GM19468 (cell line): ENCODE measurements around the gene CSNK1E.
A peak's percentile ranks its signal among the peaks of the same experiment; 100 is the strongest.

Source experiments
- ATAC-seq: cut with Tn5 transposase; IDR thresholded peaks from one replicate; pipeline ENCODE4 v1.9.1; 2021; ENCODE audit warnings: mild to moderate bottlenecking, moderate library complexity, moderate number of reproducible peaks; ENCODE audit not compliant: unreplicated experiment; ENCODE audit errors: extremely low read depth

CSNK1E gene

DNA sequence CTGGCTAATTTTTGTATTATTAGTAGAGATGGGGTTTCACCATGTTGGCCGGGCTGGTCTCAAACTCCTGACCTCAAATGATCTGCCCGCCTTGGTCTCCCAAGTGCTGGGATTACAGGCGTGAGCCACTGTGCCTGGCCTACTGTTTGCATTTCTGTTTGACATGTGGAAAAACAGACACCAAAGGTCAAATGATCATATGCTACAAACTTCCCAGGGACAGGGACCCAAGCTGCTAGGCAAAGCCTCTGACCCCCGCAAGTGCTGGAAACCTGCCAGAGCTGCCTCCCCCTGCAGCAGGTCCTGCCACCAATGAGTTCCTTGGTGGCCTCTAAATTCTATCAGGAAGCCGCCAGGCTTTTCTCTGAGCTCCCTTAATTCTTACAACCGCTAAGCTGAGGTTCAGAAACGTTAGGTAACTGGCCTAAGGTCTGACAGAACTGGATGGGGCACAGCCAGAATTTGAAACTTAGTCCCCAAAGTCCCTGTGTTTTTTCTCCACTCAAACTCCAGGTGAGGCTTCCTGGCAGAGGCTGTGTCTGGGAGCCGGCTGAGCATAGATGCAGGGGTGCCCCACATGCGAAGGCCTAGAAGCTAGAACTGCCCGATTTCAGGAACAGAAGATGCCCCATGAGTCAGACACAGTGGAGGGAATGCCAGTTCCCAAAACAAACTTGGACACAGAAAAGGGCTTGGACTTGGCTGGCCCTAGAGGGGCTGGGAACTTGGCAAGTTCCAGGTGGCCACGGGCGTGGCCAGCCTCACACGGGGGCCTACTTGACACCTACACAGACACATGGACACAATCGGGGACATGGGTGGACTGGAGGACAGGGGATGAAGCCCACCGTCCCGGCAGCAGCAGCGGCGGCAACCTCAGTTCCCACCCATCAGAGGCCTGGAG is 7.4 kb downstream of the CSNK1E start:
- no peak for ATAC-seq

DNA sequence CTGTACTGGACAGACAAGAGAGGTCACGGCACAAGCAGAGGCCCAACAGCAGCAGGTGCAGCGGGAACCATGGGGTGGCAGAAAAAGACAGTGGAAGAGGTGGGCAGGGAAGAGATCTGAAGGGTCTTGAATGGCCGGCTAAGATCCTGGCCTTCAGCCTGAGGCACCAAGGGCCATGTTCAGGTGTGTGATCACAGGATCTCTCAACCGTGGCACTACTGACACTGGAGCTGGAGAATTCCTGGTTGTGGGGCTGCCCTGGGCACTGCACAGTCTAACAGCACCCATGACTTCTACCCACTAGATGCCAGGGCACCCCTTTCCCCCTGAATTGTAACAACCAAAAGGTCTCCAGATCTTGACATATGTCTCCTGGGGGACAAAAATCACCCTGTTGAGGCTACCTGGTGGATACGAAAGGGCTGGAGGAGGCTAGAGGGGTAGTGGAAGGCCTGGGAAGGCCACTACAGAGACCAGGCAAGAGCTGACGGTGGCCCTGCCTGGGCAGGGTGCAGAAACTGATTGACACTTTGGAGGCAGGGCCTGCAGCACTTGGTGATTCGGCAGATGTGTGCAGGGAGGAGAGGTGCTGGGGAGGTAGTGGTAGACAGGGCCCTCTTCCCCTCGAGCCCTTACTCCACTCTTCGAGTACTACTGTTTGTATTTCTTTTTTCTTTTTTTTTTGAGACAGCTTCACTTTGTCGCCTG is 8.3 kb downstream of the CSNK1E start:
- ATAC-seq = no peak

DNA sequence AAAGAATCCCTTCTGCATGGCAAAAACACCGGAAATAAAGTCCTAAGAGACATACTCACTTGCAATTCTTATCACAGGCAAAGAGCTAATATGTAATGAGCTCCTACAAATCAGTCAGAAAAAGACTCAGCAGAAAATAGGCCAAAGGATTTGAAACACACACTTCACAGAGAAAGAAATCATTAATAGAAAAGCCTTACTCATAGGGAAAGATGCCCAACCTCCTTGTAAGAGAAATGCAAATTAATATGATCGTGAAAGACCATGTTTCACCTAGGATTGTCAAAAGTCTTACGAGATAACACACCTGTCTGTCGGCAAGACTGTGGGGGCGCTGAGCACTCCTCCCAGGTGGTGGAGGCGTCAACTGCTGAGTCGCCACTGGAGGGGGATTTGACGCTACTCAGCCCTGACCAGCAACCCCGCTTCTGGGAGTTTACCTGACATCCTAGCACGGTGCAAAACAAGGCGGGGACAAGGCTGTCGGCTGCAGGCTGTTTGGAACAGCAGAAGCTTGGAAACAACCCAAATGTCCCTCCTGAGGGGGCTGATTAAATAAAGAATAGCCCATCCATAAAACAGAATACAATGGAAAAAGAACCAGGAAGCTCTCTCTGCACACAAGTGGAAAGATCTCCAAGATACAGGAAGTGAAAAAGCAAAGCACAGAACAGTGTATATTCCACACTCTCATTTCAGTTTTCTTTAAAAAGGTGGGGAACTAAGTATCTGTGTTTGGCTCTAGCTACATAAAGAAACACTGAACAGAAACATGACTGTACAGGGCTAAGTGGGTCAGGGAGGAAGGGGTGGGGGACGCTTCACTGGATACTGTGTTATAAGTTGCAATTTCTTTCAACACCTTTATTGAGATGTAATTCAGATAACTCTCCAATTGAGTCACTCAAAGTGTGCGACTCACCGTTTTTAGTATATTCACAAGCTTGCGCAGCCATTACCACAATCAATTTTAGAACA is 11.5 kb downstream of the CSNK1E start:
- ATAC-seq = peak; percentile 49

DNA sequence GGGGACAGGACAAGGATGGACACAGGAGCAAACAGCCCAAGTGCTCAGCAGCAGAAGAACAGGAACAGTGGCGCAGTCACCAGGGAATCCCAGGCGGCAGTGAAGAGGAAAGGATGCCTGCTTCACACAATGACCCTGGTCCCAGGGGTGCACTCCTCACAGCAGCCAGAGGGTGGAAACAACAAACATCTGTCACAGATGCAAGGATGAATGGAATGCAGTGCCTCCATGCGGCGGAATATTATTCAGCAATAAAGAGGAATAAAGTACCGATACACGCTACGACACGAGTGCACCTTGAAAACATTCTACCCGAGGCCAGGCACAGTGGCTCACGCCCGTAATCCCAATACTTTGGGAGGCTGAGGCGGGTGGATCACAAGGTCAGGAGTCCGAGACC is 12.7 kb downstream of the CSNK1E start:
- no peak for ATAC-seq

DNA sequence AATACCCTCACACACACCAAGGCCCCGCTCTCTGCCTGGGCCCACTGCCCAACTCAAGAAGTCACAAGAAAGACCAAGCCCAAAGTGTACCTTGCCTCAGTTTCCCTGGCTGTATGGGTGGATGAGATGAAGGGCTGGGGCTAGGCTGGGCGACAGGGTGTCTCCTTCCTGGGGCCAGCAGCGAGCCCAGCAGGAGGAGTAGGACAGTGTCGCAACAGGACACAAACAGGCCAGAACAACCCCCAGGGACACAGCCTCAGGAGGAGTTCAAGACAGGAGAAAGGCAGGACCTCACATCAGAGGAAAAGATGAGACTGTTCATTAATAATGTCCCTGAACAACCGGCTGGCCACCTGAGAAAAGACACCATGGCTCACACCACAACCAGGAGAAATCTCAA is 13.3 kb downstream of the CSNK1E start:
- ATAC-seq = no peak

DNA sequence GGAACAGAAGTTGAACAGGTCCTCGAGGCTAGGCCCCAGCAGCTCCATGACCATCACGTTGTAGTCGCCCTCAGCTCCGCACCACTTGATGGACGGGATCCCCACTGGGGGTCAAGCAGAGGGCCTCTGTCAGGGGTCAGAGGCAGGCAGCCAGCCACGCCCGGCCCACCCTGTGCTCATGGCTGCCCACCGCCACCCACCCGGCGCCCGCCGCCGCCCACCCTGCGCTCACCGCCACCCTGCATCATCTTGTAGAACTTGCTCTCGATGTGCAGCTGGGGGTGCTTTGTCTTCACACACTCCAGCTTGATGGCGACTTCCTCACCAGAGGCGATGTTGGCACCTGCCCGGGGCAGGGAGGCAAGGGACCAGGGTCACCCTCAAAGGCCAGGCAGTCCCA is 14.3 kb downstream of the CSNK1E start:
- ATAC-seq = no peak

DNA sequence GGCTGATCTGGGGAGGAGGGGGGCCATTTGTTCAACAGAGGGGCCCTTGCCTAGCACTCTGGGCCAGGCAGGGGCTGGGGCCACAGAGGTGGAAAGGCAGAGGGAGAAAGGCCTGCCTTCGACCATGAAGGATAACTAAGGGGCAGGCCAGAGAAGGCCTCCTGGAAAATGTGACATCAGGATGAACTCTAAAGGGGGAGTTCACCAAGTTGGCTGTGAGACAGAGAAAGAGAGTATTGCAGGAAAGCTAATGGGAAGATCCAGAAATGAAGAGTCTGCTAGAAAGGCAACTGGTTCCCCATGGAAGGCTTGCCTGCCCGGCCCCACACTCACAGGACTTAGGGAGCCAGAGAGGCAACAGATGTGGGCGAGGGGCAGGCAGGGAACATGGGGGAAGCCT is 16.3 kb downstream of the CSNK1E start:
- no peak for ATAC-seq

DNA sequence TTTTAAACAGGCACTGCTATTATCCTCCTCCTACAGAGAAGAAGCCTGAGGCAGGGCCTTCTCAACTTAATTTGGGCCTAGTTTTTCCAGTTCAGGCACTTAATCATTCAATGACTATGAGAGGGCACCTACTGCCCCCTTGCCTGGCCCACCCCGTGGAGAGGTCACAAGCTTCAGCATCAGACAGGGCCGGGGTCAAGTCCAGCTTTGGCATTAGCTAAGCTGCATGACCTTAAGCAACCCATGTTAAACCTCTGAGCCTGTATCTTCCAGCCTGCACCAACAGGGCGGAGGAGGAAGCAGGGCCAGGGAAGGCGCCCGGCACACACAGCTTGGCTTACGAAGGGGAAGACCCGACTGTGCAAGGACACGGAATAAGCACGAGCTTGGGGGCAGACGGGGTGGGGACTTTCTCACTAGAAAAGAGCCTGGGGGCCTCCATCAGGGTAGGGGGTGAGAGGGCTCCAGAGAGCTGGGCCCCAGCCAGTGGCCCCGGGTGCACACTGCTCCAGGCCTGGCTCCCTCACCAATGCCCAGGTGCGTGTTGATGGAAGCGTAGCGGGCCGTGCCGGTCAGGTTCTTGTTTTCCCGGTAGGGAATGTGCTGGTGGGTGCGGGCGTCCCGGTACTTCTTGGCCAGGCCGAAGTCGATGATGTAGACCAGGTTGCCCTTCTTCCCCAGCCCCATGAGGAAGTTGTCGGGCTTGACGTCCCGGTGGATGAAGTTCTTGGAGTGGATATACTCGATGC is 16.9 kb downstream of the CSNK1E start:
- ATAC-seq = no peak

DNA sequence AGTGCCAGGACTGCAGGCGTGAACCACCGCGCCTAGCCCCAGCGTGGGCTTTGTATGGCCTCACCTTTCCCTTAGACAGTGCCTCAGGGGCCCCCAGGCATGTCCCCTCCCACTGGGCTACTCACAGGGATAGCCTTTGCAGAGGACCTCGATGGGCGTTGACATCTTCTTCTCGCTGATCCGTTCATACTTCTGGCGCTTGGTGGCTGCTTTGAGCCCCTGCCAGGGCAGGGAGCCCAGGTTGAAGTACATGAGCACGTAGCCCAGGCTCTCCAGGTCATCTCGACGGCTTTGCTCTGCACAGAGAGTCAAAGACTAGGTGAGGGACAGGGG is 17.5 kb downstream of the CSNK1E start:
- no peak for ATAC-seq

DNA sequence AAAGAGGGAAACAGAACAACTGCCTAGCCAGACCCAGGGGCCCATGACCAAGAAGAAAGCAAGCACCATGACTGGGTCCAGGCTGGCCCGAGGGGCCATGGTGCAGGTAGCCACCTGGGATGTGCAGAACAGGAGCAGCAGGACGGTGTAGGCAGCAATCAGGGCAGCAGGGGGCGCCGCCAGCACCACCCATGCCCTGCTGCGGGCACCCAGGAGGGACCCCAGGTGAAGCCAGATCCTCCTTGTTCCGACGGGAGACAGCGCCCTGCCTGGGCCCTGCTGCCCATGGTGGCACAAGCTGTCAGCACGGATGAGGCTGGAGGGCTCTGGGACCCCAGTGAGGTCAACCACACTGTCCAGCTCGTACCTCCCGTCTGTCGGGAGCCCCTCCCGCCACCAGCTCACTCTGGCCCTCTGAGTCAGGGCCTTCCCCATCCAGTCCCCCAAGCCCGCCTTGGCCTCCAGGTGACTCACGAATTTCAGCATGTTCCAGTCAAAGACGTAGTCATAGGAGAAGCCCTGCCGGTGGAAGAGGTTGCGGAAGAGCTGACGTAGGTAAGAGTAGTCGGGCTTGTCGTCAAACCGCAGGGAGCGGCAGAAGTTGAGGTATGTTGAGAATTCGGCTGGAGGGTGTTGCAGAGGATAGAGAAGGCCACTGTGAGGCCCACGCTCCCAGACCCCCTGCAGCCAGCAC is 18.8 kb downstream of the CSNK1E start:
- ATAC-seq = no peak

DNA sequence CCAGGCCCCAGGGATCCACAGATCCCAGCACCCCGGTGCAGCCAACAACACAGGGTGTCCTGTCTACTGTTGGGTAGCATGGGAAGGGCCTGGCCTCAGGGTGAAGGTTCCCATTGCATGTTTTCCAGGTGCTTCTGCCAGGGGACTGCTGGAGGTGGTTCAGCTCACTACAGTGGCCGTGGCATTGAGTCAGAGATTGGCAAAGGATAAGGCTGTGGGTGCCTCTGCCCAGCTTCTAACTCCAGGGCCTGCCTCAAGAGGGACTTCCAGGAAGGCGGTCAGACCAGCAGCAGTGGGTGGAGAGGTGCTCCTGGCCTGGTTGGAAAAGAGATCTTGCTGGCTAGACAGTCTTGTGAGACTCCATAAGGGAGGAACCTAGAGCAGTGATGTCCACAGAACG is 20.9 kb downstream of the CSNK1E start:
- no peak for ATAC-seq

DNA sequence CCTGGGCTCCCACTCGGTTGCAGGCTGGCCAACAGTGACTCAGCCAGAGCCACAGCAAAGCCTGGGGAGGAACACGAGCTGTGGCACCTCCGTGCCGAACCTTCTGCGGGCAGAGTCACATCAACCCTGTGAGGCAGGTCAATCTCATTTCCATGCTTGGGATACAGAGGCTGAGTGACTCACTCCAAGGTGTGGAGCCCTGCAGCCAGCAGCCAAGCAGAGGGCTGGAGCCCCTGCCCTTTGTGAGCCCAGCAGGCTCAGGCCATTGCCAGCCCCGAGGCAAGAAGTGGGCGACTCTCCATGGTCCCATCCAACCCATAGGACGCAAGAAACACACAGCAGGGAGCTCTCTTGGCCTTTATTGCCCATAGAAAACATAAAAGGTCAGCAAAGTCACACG is 21.4 kb downstream of the CSNK1E start:
- ATAC-seq = no peak

DNA sequence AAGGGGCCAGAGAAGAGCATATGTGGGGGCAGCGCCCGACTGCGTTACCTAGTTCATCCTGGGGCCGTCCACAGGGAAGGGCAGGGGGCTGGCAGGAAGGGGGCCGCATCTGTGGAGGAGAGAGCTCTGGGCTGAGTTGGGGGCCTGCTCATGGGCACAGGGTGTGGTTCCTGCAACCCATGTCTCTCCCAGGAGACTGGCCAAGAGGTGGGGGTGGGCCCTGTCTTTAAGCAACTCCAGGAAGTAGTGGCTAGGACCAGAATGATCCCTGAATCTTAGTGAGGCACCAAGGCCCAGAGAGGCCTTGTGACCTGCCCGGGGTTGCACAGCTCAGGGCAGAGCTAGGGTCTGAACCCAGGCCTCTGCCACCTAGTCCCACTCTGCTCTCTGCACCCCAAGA is 21.9 kb downstream of the CSNK1E start:
- ATAC-seq = no peak

DNA sequence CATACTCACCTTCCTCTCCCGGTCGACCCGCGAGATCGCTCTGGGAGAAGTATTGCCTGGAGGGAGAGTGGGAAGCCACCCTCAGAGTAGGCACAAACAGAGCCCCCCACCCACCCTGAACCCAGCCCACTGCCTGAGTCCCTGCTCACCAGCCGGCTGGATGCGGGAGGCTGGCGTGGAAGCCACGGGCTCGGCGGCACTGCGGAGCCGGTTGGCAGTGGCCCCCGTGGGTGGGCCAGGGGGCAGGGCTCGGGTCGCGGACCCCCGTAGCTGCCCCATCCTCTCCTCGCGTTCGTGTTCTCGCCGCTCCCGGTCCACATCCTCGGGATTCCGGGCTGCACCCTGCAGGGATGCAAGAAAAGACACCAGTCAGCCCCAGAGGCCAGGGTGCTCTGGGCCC is 23.0 kb downstream of the CSNK1E start:
- no peak for ATAC-seq

DNA sequence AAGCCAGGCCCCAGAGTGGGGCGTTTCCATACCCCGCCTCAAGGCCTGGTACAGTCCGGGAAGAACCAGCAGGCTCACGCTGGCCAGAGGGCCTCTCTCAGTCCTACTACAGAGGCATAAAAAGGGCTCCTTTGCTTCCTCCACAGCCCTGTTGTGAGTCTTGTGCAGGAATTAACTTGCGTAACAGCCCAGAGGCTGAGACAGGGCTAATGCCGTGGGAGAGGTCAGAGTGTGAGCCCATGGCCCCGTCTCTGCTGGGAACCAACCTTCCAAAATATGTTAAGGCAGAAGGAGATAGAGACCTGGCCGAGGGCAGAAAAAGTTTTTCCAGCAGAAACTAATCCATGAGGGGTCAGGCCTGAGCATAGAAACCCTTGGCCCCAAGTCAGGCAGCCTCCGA is 24.5 kb downstream of the CSNK1E start:
- ATAC-seq = no peak

DNA sequence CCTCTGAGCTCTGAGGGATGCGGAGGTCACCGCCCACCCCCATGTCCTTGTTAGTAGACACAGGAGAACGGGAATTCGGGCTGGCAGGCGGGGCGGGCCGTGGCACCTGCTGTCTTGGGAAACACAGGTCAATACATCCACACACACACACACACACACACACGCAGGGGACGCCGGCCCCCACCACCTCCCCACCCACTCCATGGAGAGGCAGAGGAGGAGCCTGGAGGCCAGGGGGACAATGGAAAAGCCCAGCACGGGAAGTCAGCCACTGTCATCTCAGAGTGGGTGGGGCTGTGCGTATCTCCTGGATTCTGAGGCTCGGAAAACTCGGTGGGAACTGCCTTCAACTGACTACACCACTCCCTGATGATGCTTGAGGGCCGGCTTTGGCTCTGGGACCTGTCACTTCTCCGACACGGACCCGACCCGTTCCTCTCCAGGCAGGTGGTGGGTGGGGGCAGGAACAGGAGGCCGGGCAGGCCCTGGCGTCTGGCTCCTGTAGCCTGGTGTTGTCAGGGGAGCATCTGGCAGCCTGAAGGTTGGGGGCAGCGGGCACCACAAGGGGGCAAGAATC is 25.9 kb downstream of the CSNK1E start:
- no peak for ATAC-seq

DNA sequence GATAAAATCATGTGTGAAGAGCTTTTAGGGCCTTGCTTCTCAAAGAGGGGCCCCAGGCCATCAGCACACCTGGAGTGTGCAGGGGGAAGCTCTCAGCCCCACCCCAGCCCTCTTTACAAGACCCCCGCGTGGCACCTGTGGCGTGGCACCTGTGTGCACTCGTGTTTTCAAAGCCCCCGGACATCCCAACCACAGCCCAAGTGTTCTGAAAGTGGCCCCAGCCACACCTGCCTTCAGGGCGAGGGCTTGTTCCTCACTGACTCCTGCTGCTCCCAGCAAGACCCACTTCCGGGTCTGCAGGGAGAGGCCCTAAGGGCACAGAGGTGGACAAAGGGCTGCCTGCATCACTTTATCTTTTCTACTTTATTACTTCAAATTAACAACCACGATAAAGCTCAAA is 26.9 kb downstream of the CSNK1E start:
- no peak for ATAC-seq

DNA sequence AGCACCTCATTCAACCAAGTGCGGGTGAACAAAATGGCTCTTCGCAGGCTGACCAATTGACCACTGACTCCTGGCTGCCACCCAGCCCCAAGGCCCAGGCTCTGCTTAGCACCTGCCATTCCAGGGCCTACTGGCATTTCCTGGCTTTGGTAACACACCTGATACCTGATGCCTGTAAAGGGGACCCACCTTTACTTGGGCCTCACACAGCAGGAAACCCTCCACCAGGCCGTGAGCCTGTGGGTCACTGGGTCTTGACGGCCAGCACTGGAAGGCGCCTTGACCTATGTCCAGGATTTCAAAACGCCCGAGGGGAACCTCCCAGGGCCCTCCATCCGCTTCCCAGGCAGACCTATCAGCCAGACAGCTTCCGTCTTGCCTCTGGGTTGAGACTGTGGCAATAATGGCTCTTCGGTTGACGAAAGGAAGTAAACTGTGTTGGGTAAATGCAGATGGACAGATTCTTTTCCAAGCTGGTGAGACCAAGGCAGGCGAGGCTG is 27.6 kb downstream of the CSNK1E start:
- ATAC-seq = no peak
